Heart left ventricle (tissue), 13 donors: ENCODE results near the gene EVI2B.

Experiments
- POLR2A ChIP-seq, 2 donors: fragments of 450-650 bp; IDR thresholded peaks; one replicate each; pipeline ENCODE4 v1.6.1; 2017; ENCODE audit warnings: antibody characterized with exemption in 2 of 2, mild to moderate bottlenecking in 2 of 2, moderate library complexity in 2 of 2
- TF ChIP-seq, protein P1 (sequence below), 12 donors: fragments of 200-600 bp; sonication (generic) in 4 of 12; IDR thresholded peaks; one replicate each; pipeline versions ENCODE4 v1.5.0 to v1.8.0; 2018 to 2022; ENCODE audit warnings: antibody characterized with exemption in 12 of 12, mild to moderate bottlenecking in 5 of 12
- donor health status: ischemic (EF 13 %, LVEDD 7.1; RV severe dilation, severe dysfunction).
- donor health status: DM: no; HTN: yes; CAD: no.
- donor health status: DM: no; HTN: no; CAD: no.
- donor health status: ischemic (EF 25% LVEDD 6.9; RV normal size, moderate dysfunction).
- donor health status: ischemic (EF 25% LVEDD 5.7; RV mildly dilated, moderate dysfunction).
- donor health status: ischemic (EF 35%, LVEDD 5.7; RV mildly dilated, moderate dysfunction).
- donor health status: nonischemic (EF 11% LVEDD 7.7; RV severe dilation, severe dysfunction).
- donor health status: DM: yes; HTN: yes; CAD: no.
- donor health status: PGD.
- donor health status: ischemic (EF 29% LVEDD 5.4; RV normal size, mild dysfunction).
- donor health status: nonischemic (EF 23%, LVEDD 6.1; RV moderate dilation, normal function).

DNA sequence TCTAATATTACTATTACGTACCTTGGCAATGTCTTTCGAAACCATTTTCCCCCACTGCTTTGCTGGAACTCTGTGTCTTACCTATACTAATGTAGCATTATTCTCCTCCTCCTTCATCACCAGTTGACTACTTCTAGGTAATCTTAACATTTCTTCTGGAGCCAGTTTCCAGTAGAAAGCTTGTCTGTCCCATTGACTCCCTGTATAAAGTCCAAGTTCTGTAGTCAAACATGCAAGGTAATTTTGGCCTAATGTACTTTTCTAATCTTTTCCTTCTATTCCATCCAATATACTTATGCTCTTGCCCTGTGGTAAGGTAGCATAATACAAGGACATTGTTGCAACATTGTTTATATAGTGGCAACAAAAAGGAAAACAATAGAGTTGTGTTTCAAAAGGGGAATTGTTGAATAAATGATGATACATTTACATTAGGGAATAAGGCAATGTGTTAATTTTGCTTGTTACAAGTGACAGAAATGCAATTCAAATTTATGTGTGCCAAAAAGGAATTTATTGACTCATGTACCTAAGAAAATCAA, 44.7 kb downstream of the EVI2B start:
- TF ChIP-seq, protein P1, sequence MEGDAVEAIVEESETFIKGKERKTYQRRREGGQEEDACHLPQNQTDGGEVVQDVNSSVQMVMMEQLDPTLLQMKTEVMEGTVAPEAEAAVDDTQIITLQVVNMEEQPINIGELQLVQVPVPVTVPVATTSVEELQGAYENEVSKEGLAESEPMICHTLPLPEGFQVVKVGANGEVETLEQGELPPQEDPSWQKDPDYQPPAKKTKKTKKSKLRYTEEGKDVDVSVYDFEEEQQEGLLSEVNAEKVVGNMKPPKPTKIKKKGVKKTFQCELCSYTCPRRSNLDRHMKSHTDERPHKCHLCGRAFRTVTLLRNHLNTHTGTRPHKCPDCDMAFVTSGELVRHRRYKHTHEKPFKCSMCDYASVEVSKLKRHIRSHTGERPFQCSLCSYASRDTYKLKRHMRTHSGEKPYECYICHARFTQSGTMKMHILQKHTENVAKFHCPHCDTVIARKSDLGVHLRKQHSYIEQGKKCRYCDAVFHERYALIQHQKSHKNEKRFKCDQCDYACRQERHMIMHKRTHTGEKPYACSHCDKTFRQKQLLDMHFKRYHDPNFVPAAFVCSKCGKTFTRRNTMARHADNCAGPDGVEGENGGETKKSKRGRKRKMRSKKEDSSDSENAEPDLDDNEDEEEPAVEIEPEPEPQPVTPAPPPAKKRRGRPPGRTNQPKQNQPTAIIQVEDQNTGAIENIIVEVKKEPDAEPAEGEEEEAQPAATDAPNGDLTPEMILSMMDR (IDR thresholded peaks at IDR 0.05) = no peak
- TF ChIP-seq POLR2A (IDR thresholded peaks at IDR 0.05) = no peak
